DMS114 treated with DMSO at 0.1 percent for 48 hours (cell line): Measurements from ENCODE around the gene UROD.
A peak's percentile ranks its signal among the peaks of the same experiment; 100 is the strongest.
"Not testable (repeated sequence)": the region's sequence is repeated elsewhere in the genome, so short reads cannot be mapped to it uniquely, and the experiment has no call there.

Experiments
- DNase-seq: peaks from one replicate; lab custom pipeline; 2025; ENCODE audit not compliant: unreplicated experiment; lab: John Stamatoyannopoulos, UW

The UROD gene

DNA sequence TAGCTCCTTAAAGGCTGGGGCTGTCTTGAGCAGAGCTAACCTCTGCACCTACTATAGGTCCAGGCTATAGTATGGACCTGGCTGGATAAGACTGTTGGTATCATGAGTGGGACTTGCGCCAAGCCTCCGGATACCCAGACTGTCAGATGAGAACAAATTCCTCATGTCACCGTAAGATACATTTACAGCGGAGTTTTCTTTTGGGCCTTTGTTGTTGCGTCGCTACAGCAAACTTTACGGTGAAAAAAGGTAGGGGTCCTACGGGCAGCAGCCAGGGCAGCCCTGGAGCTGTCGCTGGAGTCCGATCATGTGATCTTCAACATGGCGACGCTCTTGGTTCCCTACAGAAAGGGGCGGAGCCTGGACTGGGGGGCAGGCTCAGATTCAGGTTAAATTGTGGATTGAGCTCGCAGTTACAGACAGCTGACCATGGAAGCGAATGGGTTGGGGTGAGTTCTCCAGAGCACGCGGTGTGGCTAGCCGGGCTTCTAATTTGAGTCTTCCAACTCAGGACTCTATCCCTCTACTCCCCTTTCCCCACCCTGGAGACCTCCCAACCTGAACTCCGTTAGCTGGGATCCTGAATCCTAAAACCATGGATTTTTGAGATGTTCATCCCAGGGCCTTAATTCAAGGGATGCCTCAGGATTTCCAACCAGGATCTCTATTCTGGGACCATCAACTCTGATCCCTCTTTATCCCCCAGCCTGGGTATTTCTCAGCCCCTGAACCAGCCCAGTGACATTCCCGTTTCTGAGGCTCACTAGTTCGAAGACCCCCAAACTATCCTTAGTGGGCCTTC, at the start of gene UROD:
UROD (plus strand) TSS at position 418 of the 802 bp plus-strand sequence; CDS start at position 430, 12 bp downstream.
- DNase-seq: peak; percentile 97

DNA sequence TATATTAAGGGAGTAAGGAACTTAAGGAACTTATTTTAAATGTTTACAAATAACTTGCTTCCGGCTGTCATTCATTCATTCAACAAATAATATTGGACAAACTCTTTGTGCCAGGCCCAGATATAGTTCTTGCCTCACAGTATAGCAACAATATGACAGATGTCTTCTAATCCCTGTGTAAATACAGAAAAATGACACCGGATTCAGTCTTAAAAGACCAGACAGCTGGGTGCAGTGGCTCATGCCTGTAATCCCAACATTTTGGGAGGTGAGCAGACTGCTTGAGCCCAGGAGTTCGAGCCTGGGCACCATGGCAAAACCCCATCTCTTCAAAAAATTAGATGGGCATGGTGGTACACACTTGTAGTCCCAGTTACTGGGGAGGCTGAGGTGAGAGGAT, 49.3 kb upstream of the UROD start:
- no peak for DNase-seq

DNA sequence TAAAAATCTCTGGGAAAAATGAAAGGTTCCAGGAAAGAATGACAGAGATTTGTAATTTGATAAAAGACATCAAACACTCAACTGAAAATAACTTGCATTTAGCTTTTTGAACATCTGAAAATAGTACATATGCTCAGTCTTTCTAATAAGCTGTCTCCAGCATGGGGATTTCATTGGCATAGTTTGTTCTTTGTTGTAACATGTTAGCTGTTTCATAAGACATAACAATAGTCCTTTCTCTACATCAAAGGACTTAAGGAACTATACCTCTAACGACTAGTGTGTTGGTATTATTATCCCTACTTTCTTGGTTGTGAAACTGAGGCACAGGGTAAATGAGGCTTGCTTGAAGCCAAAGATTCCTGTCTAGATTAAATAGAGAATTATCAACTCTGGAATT, 47.7 kb upstream of the UROD start:
- no peak for DNase-seq

DNA sequence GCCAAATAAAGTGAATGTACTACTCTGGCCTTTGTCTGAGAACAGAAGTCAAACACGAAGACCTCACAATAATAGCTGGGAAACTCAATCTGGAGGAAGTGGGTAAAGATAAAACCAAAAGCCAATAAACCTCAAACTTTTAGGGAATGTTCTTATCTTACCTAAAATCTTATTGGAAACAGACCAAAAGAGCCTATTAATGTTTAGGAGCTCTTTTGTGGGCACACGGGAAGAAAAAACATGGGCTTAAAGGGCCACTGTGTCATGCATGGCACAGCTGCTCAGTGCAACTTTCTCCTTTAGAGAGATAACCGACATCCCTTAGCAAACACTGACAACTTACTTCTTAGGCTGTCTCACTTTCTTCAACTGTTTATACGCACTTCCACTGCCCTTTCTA, 41.7 kb upstream of the UROD start:
- no peak for DNase-seq

DNA sequence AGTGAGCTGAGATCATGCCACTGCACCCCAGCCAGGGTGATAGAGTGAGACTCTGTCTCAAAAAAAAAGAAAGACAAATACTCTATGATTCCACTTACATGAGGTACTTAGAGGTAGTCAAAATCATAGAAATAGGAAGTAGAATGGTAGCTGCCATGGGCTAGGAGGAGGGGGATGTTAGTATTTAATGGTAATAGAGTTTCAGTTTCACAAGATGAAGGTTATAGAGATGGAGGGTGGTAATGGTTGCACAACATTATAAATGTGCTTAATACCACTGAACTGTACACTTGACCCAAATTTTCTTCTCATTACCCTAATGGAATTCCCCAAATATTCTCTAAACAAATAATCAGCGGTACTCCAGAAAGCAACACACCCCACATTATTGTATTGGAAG, 38.4 kb upstream of the UROD start:
- no peak for DNase-seq

DNA sequence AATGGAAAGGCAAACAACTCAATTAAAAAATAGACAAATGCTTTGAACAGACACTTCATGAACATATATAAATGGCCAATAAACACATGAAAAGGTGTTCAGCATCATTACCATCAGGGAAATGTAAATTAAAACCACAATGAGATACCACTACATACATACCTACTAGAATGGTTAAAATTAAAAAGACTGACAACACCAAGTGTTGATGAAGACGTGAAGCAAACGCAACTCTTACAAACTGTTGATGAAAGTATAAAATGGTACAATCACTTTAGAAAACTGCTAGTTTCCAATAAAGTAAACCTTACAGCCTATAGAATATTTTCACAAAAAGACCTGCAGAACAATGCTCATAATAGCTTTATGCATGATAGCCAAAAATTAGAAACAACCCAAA, 35.8 kb upstream of the UROD start:
- no peak for DNase-seq

DNA sequence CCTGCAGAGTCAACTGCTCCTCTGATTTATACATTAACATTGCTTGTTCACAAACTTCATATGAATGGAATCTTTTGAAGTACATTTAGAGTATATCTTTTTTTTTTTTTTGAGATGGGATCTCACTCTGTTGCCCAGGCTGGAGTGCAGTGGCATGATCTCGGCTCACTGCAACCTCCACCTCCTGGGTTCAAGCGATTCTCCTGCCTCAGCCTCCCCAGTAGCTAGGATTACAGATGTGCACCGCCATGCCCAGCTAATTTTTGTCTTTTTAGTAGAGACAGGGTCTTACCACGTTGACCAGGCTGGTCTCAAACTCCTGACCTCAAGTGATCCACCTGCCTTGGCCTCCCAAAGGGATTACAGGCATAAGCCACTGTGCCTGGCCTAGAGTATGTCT, 34.7 kb upstream of the UROD start:
- not testable (repeated sequence) for DNase-seq

DNA sequence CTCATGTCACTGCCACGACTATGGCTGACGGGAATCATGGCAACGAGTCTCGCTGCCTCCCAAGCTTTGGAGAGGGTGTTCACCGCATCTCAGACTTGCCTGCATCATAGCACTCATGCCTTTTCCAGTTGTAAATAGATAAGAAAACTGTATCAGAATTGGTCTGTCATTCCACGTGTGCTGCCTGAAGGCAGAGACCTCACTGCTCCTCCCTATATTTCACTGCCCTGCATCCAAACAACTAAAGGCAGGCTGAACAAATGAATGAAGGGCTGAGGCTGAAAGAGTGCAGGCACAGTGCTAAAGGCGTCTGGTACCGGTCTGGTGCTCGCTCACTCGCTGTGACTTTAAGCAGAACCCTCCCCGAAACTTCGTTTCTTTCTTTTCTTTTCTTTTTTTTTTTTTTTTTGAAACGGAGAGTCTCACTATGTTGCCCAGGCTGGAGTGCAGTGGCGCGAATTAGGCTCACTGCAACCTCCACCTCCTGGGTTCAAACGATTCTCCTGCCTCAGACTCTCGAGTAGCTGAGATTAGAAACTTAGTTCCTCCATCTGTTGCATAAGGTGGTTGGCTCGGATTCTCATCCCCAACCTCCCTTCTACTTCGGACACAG, 26.2 kb upstream of the UROD start:
- no peak for DNase-seq

DNA sequence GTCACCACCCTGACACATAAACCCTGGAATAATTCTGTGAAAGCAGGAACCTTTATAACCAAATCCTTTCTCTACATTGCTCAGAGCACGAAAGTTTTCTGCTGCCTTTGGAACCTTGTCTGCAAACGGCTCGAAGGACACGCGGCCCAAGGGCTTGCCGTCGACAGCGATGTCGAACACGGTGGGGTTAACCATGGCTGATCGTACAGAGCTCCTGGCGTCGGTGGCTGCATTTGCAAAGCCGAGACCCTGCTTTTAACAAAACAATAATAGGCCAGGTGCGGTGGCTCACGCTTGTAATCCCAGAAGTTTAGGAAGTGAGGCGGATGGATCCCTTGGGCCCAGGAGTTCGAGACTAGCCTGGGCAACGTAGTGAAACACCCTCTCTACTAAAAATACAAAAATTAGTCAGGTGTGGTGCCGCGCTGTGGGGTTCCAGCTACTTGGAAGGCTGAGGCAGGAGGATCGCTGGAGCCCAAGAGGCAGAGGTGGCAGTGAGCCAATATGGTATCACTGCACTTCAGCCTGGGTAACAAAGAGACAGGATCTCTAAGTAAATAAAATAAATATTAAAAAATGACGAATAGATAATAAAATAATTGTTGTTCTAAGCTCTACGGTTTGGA, 23.4 kb upstream of the UROD start:
- no peak for DNase-seq

DNA sequence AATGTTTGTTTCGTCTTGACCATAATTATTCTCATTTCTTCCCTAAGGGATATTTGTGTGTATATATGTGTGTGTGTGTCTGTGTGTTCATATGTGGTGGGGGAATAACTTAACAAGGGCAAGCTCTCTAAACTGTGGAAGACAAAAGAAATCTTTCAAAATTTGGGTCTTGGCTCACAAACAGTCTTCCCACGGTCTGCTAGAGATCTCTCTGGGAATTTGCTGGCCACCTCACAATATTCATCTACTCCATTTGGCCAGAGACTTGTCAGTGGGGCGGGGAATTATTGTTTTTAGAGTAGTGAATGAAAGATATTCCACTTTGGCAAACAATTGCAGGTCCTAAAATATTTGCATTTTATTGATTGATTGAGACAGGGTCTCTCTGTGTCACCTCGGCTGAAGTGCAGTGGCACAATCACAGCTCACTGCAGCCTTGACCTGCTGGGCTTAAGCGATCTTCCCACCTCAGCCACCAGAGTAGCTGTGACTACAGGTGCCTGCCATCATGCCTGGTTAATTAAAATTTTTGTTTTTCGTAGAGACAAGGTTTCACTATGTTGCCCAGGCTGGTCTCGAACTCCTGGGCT, 17.6 kb upstream of the UROD start:
- DNase-seq: no peak

DNA sequence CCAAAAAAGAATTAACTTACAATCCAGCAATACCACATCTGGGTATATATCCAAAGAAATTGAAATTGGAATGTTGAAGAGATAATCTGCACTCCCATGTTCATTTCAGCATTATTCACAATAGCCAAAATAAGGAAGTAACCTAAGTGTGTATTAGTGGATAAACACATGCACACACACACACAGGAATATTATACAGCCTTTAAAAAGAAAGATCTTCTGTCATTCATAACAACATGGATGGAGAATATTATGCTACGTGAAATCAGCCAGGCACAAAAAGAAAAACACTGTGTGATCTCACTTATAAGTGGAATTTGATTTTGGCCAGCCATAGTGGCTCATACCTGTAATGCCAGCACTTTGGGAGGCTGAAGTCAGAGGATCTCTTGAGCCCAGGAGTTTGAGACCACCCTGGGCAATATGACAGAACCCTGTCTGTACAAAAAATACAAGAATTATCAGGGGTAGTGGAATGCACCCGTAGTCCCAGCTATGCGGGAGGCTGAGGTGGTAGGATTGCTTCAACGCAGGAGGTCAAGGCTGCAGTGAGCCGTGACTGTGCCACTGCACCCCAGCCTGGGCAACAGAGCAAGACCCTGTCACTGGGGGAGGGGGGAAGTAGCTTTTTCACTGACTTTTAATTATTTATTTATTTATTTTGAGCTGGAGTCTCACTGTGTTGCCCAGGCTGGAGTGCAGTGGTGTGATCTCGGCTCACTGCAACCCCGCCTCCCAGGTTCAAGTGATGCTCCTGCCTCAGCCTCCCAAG, 16.4 kb upstream of the UROD start:
- no peak for DNase-seq

DNA sequence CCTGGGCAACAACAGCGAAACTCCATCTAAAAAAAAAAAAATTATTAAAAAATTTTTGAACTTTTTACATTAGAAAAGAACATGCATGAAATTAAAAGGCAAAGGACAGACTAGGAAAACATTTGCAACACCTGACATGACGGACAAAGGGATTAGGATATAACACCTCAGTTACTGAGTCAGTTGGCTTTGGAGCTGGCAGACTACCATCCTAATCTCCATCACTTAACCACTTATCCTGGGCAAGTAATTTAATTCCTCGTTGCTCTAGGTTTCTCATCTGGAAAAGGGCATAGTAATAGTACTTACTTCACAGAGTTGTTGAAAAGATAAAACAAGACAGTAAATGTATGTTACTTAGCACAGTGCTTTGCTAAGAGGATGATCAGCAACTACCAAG, 12.8 kb upstream of the UROD start:
- DNase-seq: no peak

DNA sequence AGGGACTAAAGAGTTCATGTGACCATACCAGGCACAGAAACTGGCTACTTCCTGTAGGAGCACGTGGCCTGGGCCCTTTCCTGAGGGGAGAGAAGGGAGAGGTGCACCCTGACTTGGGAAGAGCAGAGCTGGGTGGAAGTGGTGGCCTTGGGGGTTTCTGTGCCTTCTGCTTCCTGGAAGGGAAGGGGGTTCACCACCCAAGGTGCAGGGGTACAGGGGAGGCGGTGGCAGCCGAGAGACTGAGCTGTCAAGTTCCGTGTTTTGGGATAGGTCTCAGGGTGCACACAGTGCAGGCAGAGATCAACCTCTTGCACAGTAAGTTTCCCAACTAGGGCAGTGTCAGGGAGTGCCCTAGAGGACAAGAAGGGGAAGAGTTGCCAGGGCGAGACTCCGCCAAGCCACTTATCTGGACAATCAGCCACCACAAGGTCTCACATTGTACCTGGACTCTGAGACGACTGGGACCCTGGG, 11.0 kb upstream of the UROD start:
- no peak for DNase-seq

DNA sequence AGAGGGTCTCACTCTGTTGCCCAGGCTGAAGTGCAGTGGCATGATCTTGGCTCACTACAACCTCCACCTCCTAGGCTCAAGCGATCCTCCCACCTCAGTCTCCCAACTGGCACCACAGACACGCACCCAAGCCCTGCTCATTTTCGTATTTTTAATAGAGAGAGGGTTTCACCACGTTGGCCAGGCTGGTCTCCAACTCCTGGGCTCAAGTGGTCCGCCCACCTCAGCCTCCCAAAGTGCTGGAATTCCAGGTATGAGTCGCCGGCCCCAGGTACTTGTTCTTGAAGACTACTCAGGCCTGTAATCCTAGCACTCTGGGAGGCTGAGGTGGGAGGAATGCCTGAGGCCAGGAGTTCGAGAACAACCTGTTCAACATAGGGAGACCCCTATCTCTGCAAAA, 10.5 kb upstream of the UROD start:
- DNase-seq: not testable (repeated sequence)

DNA sequence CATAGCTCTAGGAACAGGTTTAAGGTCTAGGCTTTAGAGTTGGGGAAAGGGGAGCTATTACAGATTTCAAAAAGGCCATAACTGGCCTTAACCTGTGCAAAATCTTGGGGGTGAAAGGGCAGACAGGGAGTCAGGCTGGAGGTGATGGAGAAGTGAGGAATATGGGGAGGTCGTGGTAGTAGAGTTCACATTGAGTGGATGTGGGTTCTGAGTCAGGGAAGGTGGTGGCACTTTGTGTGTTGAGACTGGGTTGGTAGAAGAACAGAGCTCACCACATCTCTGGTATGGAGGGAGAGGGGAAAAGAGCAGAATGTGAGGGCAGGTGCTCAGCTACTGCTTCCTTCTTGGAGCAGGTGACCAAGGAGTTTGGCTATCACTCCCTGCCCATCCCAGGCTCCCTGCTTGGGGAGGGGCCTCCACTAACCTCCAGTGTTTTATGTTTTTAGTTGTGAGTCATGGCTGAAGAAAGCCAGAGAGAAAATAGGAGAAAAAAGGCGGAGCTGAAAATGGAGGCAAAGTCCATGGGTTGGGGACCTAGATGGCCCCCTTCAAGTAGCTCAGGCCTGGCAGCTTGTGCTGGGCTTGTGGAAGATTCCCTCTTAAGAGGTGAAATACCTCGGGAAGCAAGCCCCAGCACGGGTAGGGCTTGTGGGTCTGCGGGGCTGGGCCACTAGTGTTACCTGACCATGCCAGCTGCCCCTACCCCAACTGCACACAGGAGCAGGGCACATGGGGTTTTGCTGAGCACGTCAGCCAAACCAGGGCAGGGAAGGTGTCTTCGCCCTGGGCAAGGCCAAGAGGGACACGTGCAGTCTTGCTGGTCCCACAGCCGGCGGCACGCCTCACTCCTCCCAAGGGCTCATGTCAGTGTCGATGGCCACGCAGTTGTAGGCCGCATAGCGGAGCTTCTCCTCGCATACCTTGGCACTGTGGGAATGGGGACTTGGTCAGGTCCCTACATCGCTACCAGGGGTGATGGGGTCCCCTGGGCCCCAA, 9.1 kb upstream of the UROD start:
- no peak for DNase-seq

DNA sequence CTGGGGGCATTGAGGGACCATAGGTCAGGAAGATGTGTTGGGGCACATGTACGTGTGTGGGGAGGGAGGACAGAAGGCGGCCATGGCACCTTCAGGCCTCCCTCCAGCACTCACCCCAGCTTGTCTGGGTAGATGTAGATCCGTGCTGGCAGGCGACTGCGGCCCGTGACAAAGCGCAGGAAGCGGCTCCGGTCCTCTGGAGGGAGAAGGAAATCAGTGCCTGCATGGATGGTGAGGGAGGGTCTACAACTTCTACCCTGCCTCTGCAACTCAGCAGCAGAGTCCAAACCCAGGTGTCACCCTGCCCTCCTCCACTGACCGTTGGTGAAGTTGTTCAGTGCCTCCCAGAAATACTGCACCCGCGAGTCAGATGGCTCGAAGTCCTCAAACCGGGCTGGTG, 8.3 kb upstream of the UROD start:
- no peak for DNase-seq

DNA sequence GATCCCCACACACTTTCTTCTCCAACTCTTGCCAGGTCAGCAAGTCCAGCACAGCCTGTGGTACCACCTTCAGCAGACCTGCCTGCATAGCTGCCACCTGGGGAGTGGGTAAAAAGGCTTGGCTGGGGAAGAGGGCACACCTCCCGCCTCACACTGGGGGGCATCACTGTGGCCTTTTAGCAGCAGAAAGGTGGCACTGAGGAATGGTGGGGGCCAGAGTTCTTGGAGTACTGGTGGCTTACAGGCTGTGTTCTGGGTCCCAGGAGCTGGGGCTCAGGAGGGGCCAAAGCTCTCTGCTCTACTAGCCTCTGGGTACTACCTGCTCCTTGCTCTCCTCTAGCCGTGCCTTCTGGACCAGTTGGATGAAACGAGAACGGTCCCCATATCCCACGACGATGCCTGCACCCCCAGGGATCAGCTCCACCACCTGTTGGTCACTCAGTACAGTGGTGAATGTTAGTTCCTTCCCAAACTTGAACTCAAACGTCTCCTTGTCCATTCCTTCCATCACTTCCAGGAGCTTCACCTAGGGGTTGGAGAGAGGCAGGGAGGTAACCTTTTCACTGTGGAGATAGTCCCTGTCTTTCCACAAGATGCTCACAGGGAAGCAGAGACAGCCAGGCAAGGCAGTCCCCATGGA, 7.7 kb upstream of the UROD start:
- no peak for DNase-seq

DNA sequence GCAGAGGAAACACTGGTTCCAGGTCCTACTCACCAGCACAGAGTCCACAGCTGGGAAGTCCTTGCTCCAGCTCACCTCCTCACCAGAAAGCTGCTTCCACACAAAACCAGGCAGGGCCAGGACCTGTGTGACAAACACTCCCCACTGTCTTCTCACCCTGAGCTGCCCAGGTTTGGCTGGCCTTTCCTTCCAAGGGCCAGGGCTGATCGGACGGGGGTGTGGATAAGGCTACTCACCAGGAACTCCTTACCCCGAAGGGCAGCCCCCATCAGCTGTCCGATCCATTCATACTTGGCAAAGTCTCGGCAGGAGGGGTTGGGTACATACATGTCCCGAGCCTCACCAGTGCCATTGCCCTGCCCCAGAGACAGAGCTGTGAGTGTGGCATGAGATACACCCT, 6.3 kb upstream of the UROD start:
- DNase-seq: no peak

DNA sequence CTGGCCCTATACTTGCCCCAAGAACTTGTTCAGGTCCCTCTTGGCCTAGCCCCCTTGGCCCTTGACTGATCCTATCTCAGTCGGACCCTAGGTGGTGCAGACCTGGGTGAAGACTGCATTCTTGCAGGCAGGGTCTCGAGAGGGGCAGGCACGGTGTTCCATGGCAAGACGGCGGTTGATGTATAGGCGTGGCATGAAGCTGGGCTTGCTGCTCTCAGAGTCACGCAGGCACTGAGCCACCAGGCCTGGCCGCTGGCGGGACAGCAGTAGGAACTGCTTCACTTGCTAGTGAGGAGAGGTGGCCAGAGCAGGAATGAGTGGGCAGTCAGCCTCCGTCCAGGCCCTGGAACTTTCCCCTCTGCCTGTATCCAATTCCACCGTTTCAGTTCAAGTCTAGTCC, 4.7 kb upstream of the UROD start:
- DNase-seq: no peak
